Kidney (tissue), 14 donors: ENCODE data around the gene DENND6B. TPM values are rescaled to one million over a fixed set of nuclear protein-coding genes. Genes with fewer than 3 reads are reported as not detected.

Experiments
- DNase-seq, 5 donors: peaks; one replicate each; pipeline ENCODE4 v3.0.0-alpha.2; 2013 to 2020
- FAIRE-seq: peaks from 2 replicates; lab custom pipeline; 2012; peaks lifted over from hg19 to GRCh38; lab: Jason Lieb, UNC
- H3K27ac ChIP-seq, 2 donors: one replicate each; pipeline ENCODE4 v1.7.0; 2013; ENCODE audit warnings: low read depth in 2 of 2, low read length in 2 of 2, inconsistent platforms in 1 of 2
- H3K27me3 ChIP-seq: one replicate; pipeline ENCODE4 v1.7.1; 2013; ENCODE audit warnings: low read length, inconsistent platforms; ENCODE audit not compliant: control insufficient read depth, insufficient read depth
- H3K36me3 ChIP-seq, 3 donors: one replicate each; pipeline versions ENCODE4 v1.7.0 to v1.7.1; 2013; ENCODE audit warnings: low read length in 3 of 3, control low read depth in 1 of 3, inconsistent platforms in 1 of 3; ENCODE audit not compliant: insufficient read depth in 3 of 3, control insufficient read depth in 2 of 3
- H3K4me1 ChIP-seq, 3 donors: one replicate each; pipeline versions ENCODE4 v1.7.0 to v1.7.1; 2013; ENCODE audit warnings: low read length in 3 of 3, inconsistent platforms in 1 of 3, low read depth in 1 of 3; ENCODE audit not compliant: control insufficient read depth in 2 of 3, insufficient read depth in 2 of 3
- H3K4me3 ChIP-seq, 3 donors: one replicate each; pipeline versions ENCODE4 v1.7.0 to v1.8.1; 2013; ENCODE audit warnings: low read length in 3 of 3, control low read depth in 1 of 3, inconsistent platforms in 1 of 3
- H3K9ac ChIP-seq, 3 donors: one replicate each; pipeline versions ENCODE4 v1.7.0 to v1.7.1; 2013; ENCODE audit warnings: low read length in 3 of 3, control low read depth in 1 of 3, inconsistent platforms in 1 of 3
- H3K9me3 ChIP-seq, 3 donors: one replicate each; pipeline versions ENCODE4 v1.7.0 to v1.7.1; 2013; ENCODE audit warnings: low read length in 3 of 3, control low read depth in 1 of 3, inconsistent platforms in 1 of 3; ENCODE audit not compliant: control insufficient read depth in 2 of 3, insufficient read depth in 1 of 3
- intact Hi-C: fragments of 100-400 bp; cut with DNase I; formaldehyde crosslinking; loops from one replicate; pipeline ENCODE4 v1.11.1; 2022
- polyA plus RNA-seq: library from polyadenylated mRNA; stranded (reverse); fragments of 350-450 nt; fragmentation: Illumina TruSeq; extraction: RNeasy Lipid Tissue Mini Kit (QIAGEN cat#74804); gene quantifications from one replicate; pipeline ENCODE4 v1.2.3, GENCODE V29; 2014; ENCODE audit warnings: low read depth, low replicate concordance; ENCODE audit not compliant: insufficient read depth
- total RNA-seq: library from RNA; stranded (reverse); fragmentation: NEBNext Ultra II Directional; extraction: Animal tissue kit (Norgen Biotek cat#: 25700); gene quantifications from one replicate; pipeline ENCODE4 v1.2.1, GENCODE V29; 2021
- TF ChIP-seq, protein P1 (sequence below): IDR thresholded peaks from 3 replicates; pipeline ENCODE4 v1.5.1; 2012; ENCODE audit warnings: mild to moderate bottlenecking, moderate library complexity, borderline replicate concordance; ENCODE audit not compliant: insufficient read depth; ENCODE audit errors: extremely low read depth
- donor health status: control.
- donor health status: control.
- donor health status: control.
- donor health status: control.
- donor health status: control.
- donor health status: DM: yes; HTN: yes; CAD: no.
- donor health status: Normal renal cell carcinoma (clear cell type).

Gene DENND6B
- total and polyA plus RNA-seq, 2 donors from 2014 or later: 14.5 to 16.7 TPM

DNA sequence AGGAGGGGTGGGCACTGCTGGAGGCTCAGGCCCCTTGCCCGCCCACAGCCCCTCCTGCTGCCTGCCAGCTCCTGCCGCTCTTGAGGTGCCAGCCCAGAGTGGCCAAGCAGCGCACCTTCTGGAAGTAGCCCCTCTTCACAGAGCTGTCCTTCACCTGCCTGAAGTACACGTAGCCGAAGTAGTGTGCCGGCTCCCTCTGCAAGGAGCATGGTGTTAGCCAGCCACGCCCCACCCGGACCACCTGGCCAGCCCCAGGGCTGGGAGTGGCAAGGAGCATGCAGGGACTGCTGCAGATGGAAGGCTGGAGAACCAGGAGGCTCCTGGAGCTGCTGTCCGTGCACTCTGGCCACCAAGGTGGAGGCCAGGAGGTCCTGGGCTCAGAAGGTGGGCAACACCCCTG, 9.6 kb downstream of the DENND6B start:
- intact Hi-C loops: no loop called here
- H3K4me1 ChIP-seq: peaks cover 0 to 12% (median 0%) of the 10 kb centered on the region in 3 donors
- no peak overlapping the region for H3K9ac ChIP-seq
- no peaks in the 10 kb centered on the region for H3K9me3 ChIP-seq
- H3K4me3 ChIP-seq: no peak overlapping the region
- TF ChIP-seq, protein P1, sequence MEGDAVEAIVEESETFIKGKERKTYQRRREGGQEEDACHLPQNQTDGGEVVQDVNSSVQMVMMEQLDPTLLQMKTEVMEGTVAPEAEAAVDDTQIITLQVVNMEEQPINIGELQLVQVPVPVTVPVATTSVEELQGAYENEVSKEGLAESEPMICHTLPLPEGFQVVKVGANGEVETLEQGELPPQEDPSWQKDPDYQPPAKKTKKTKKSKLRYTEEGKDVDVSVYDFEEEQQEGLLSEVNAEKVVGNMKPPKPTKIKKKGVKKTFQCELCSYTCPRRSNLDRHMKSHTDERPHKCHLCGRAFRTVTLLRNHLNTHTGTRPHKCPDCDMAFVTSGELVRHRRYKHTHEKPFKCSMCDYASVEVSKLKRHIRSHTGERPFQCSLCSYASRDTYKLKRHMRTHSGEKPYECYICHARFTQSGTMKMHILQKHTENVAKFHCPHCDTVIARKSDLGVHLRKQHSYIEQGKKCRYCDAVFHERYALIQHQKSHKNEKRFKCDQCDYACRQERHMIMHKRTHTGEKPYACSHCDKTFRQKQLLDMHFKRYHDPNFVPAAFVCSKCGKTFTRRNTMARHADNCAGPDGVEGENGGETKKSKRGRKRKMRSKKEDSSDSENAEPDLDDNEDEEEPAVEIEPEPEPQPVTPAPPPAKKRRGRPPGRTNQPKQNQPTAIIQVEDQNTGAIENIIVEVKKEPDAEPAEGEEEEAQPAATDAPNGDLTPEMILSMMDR: no peak
- no peaks in the 10 kb centered on the region for H3K36me3 ChIP-seq
- no peaks in the 10 kb centered on the region for H3K27me3 ChIP-seq
- no peak for FAIRE-seq
- peak in 2 of 5 donors; percentile 46 to 61 for DNase-seq
- no peak overlapping the region for H3K27ac ChIP-seq

DNA sequence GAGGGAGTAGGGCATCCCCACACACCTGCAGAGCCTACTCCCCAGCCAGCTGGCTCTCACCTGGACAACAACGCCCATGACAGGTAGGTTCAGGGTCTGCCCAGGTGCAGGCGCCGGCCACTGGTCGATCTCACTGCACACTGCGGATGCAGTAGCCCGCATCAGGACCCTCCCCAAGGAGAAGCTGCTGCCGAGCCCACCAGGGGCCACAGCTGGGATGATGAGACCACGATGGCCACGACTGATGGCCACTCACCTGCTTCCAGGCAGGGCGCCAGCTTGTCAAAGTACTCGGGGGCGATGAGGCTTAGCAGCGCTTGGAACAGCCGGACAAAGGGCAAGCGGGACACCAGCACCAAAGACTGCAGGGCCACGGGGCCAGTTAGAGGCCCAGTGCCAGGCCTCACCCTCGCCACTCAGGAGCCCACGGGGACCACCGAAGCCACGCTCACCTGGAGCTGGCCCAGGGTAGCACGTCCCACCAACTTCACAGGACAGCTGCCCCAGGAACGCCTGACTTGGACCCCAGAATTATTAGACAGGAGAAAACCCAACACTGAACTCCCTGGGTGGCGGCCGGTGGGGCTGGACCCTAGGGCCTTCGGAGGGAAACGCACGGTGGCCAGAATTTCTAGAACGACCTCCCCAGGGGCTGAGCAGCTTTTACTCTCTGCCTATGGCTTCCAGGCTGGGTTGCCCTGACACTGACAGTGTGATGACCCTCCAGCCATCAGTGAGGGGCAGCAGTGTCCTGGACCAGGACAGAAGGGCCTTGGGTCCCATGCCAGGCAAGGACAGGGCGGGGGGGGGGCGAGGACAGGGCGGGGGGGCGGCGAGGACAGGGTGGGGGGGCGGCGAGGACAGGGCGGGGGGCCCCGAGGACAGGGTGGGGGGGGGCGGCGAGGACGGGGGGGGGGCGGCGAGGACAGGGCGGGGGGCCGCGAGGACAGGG, 10.4 kb downstream of the DENND6B start:
- Histone ChIP-seq H3K27ac (no peak overlapping the region), H3K9ac (no peak overlapping the region), H3K27me3 (no peaks in the 10 kb centered on the region), H3K4me1 (peaks cover 0 to 12% (median 0%) of the 10 kb centered on the region in 3 donors), H3K36me3 (no peaks in the 10 kb centered on the region), H3K9me3 (no peaks in the 10 kb centered on the region), H3K4me3 (no peak overlapping the region)
- intact Hi-C loops: no loop called here
- TF ChIP-seq, protein P1: no peak
- FAIRE-seq (no peak), DNase-seq (peak in 2 of 5 donors; percentile 40 to 71)

DNA sequence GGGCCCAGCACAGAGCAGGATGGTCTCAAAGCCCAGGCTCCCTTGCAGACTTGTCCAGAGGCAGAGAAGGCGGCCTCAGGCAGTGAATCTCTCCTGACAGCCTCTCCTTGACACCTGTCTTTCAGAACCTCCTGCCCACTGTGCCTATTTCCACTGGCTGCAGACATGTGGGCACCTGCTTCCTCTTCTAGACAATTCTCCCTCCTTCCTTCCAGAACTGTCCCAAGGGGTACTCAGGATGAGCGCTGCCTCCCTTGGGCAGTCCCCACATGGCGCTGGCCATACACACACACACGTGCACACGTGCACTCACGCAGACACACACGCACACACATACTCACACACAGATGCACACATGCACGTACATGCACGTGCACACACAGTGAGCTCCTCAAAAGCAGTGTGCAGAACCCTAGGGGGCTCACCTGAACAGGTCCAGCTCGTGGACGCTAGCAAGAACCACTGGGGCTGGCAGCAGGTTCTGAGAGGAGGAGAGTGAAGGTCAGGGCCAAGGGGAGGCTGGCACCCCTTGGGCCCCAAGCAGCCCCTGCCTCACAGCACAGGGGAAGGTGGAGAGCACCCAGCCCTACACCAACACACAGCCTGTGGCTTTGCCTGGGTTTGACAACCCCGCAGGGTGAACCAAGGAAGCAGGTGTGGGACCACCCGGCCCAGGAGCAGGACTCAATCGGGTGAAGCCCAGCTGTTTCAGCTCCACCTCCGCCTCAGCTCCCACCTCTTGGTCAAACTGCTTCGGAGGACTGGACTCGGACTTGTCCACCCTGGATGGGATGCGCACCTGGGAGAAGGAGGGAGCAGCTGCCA, 11.3 kb downstream of the DENND6B start:
- FAIRE-seq: no peak
- H3K4me3 ChIP-seq: no peak overlapping the region
- no peaks in the 10 kb centered on the region for H3K36me3 ChIP-seq
- DNase-seq: peak in 1 of 5 donors; percentile 59
- no peak overlapping the region for H3K9ac ChIP-seq
- intact Hi-C loops: no loop called here
- no peaks in the 10 kb centered on the region for H3K27me3 ChIP-seq
- TF ChIP-seq, protein P1: no peak
- no peaks in the 10 kb centered on the region for H3K9me3 ChIP-seq
- H3K4me1 ChIP-seq: peaks cover 0 to 17% (median 0%) of the 10 kb centered on the region in 3 donors
- H3K27ac ChIP-seq: no peak overlapping the region
